H1 (cell line): Measurements from ENCODE around the gene HOGA1. TPM values are rescaled to one million over a fixed set of nuclear protein-coding genes. Genes with fewer than 3 reads are reported as not detected.

Experiments
- CTCF ChIA-PET: fragments of 300-600 bp; sonication (Branson Sonifier 250); formaldehyde crosslinking; loops from one replicate; lab custom pipeline; 2021; ENCODE audit not compliant: partially characterized antibody; lab: Charles Lee
- POLR2A ChIA-PET: fragments of 300-600 bp; sonication (Branson Sonifier 250); formaldehyde crosslinking; loops from one replicate; lab custom pipeline; 2021; ENCODE audit warnings: inconsistent platforms; ENCODE audit not compliant: partially characterized antibody; lab: Charles Lee
- DNase-seq, 2 experiments: peaks; one replicate each; pipeline versions ENCODE4 v3.0.0 to v3.0.0-alpha.2; 2010 to 2022; ENCODE audit warnings: low spot score in 2 of 2, low read depth in 1 of 2, mixed read lengths in 1 of 2
- FAIRE-seq: peaks from 2 replicates; lab custom pipeline; 2011; peaks lifted over from hg19 to GRCh38; lab: Jason Lieb, UNC
- H2AFZ ChIP-seq: 2 replicates; pipeline ENCODE4 v1.8.1; 2012; ENCODE audit warnings: low read length, inconsistent platforms
- H2AK5ac ChIP-seq: 2 replicates; pipeline ENCODE4 v1.6.1; 2013; ENCODE audit warnings: low read depth, low read length
- H2BK120ac ChIP-seq: replicated peaks from 2 replicates; pipeline ENCODE3; 2013; ENCODE audit warnings: low read depth, low read length, inconsistent platforms
- H2BK12ac ChIP-seq: 2 replicates; pipeline ENCODE4 v1.6.1; 2013; ENCODE audit warnings: low read depth, low read length
- H2BK15ac ChIP-seq: 2 replicates; pipeline ENCODE4 v1.6.1; 2013; ENCODE audit warnings: low read length
- H2BK20ac ChIP-seq: 2 replicates; pipeline ENCODE4 v1.6.1; 2013; ENCODE audit warnings: low read length
- H2BK5ac ChIP-seq: 2 replicates; pipeline ENCODE4 v1.6.1; 2013; ENCODE audit warnings: low read depth, low read length
- H3K14ac ChIP-seq: 2 replicates; pipeline ENCODE4 v1.6.1; 2013; ENCODE audit warnings: inconsistent platforms; ENCODE audit not compliant: insufficient read length
- H3K18ac ChIP-seq: 2 replicates; pipeline ENCODE4 v1.6.1; 2013; ENCODE audit warnings: low read length; ENCODE audit errors: extremely low read depth
- H3K23ac ChIP-seq: 2 replicates; pipeline ENCODE4 v1.6.1; 2013; ENCODE audit warnings: inconsistent platforms; ENCODE audit not compliant: insufficient read length
- H3K23me2 ChIP-seq: 2 replicates; pipeline ENCODE4 v1.6.1; 2013; ENCODE audit warnings: low read depth, low read length
- H3K27ac ChIP-seq: 2 replicates; pipeline ENCODE4 v1.6.1; 2011; ENCODE audit warnings: low read depth, low read length, inconsistent platforms
- H3K27me3 ChIP-seq, 4 experiments: replicated peaks in 1 of 4; 1 replicate in 1 of 4; 2 replicates in 3 of 4; pipeline versions ENCODE4 v1.6.1 to v1.8.1; 2011 to 2013; ENCODE audit warnings: low read length in 3 of 4, mild to moderate bottlenecking in 3 of 4, inconsistent platforms in 2 of 4, mixed read lengths in 2 of 4, moderate library complexity in 1 of 4; ENCODE audit not compliant: control insufficient read depth in 3 of 4, insufficient read depth in 3 of 4; ENCODE audit errors: extremely low read depth in 1 of 4
- H3K36me3 ChIP-seq, 4 experiments: 2 replicates each; pipeline versions ENCODE4 v1.6.1 to v1.8.1; 2011 to 2013; ENCODE audit warnings: mild to moderate bottlenecking in 4 of 4, low read length in 3 of 4, moderate library complexity in 2 of 4, control low read depth in 1 of 4, inconsistent platforms in 1 of 4; ENCODE audit not compliant: insufficient read depth in 4 of 4, control insufficient read depth in 2 of 4
- H3K4ac ChIP-seq: replicated peaks from 2 replicates; pipeline ENCODE3; 2013; ENCODE audit warnings: low read length, low read depth, mixed read lengths, inconsistent platforms; ENCODE audit not compliant: insufficient read length
- H3K4me1 ChIP-seq, 4 experiments: replicated peaks in 1 of 4; 1 replicate in 1 of 4; 2 replicates in 3 of 4; pipeline versions ENCODE4 v1.6.1 to v1.8.1; 2011 to 2013; ENCODE audit warnings: low read length in 3 of 4, inconsistent platforms in 2 of 4, mixed read lengths in 1 of 4; ENCODE audit not compliant: insufficient read depth in 4 of 4, control insufficient read depth in 3 of 4
- H3K4me2 ChIP-seq, 2 experiments: 2 replicates each; pipeline versions ENCODE4 v1.6.1 to v1.8.1; 2011 to 2013; ENCODE audit warnings: low read depth in 2 of 2, low read length in 2 of 2, control low read depth in 1 of 2, inconsistent platforms in 1 of 2, mild to moderate bottlenecking in 1 of 2; ENCODE audit not compliant: insufficient read depth in 1 of 2
- H3K4me3 ChIP-seq, 4 experiments: fragments of 200-600, 300-600 bp in 1 of 4; sonication (generic), shearing (Covaris generic), sonication (Bioruptor Twin) in 1 of 4; 2 replicates each; pipeline versions ENCODE4 v1.5.1 to v1.8.1; 2011 to 2016; ENCODE audit warnings: low read length in 4 of 4, low read depth in 3 of 4, control low read depth in 2 of 4, inconsistent platforms in 2 of 4, mild to moderate bottlenecking in 2 of 4, mixed read lengths in 1 of 4, moderate library complexity in 1 of 4; ENCODE audit not compliant: insufficient read depth in 2 of 4; ENCODE audit errors: extremely low read depth in 1 of 4
- H3K56ac ChIP-seq: replicated peaks from 2 replicates; pipeline ENCODE3; 2013; ENCODE audit warnings: low read depth, mild to moderate bottlenecking, mixed read lengths, low read length, inconsistent platforms; ENCODE audit not compliant: insufficient read length
- H3K79me1 ChIP-seq: 2 replicates; pipeline ENCODE4 v1.6.1; 2013; ENCODE audit warnings: low read depth, low read length, control low read depth
- H3K79me2 ChIP-seq, 2 experiments: 2 replicates each; pipeline versions ENCODE4 v1.6.1 to v1.8.1; 2012 to 2013; ENCODE audit warnings: low read length in 2 of 2, mild to moderate bottlenecking in 2 of 2, inconsistent platforms in 1 of 2; ENCODE audit not compliant: insufficient read depth in 2 of 2, control insufficient read depth in 1 of 2
- H3K9ac ChIP-seq, 4 experiments: replicated peaks in 1 of 4; 1 replicate in 1 of 4; 2 replicates in 3 of 4; pipeline versions ENCODE4 v1.6.1 to v1.8.1; 2011 to 2013; ENCODE audit warnings: low read depth in 3 of 4, low read length in 3 of 4, control low read depth in 2 of 4, mild to moderate bottlenecking in 2 of 4, moderate library complexity in 2 of 4, inconsistent platforms in 1 of 4; ENCODE audit errors: extremely low read depth in 1 of 4
- H3K9me3 ChIP-seq, 2 experiments: 2 replicates each; pipeline versions ENCODE4 v1.6.1 to v1.8.1; 2012 to 2013; ENCODE audit warnings: mild to moderate bottlenecking in 2 of 2, moderate library complexity in 2 of 2, control low read depth in 1 of 2, inconsistent platforms in 1 of 2, low read depth in 1 of 2, low read length in 1 of 2, mixed read lengths in 1 of 2; ENCODE audit not compliant: insufficient read depth in 2 of 2
- H4K20me1 ChIP-seq, 2 experiments: replicated peaks in 1 of 2; 2 replicates each; pipeline versions ENCODE3 to v1.8.1; 2011 to 2013; ENCODE audit warnings: inconsistent platforms in 2 of 2, low read length in 2 of 2, mild to moderate bottlenecking in 1 of 2; ENCODE audit not compliant: insufficient read depth in 2 of 2, control insufficient read depth in 1 of 2
- H4K5ac ChIP-seq: 2 replicates; pipeline ENCODE4 v1.6.1; 2013; ENCODE audit warnings: low read length, low read depth, mixed read lengths, inconsistent platforms; ENCODE audit not compliant: insufficient read length
- H4K8ac ChIP-seq: 2 replicates; pipeline ENCODE4 v1.8.0; 2013; ENCODE audit warnings: mild to moderate bottlenecking, moderate library complexity, low read length, inconsistent platforms; ENCODE audit not compliant: insufficient read depth; ENCODE audit errors: extremely low read depth
- H4K91ac ChIP-seq: replicated peaks from 2 replicates; pipeline ENCODE3; 2013; ENCODE audit warnings: low read length, mixed read lengths, inconsistent platforms; ENCODE audit not compliant: insufficient read length
- CHD1 ChIP-seq: IDR thresholded peaks from 2 replicates; pipeline ENCODE4 v1.6.1; 2012; ENCODE audit warnings: low read depth, low read length, improper control_type of control experiment
- HDAC6 ChIP-seq: IDR thresholded peaks from one replicate; pipeline ENCODE4 v1.7.1; 2012; ENCODE audit warnings: low read depth, mild to moderate bottlenecking, inconsistent platforms, low read length, moderate library complexity
- KDM1A ChIP-seq: fragments of 200-600, 300-600 bp; sonication (generic); IDR thresholded peaks from 2 replicates; pipeline ENCODE4 v1.7.1; 2016; ENCODE audit warnings: mild to moderate bottlenecking, low read length, borderline replicate concordance
- NANOG ChIP-seq: IDR thresholded peaks from 2 replicates; pipeline ENCODE4 v1.6.1; 2011; ENCODE audit warnings: low read length, low read depth, mild to moderate bottlenecking, inconsistent platforms; ENCODE audit not compliant: insufficient read depth, poor library complexity, severe bottlenecking
- RAD21 ChIP-seq, 2 experiments: IDR thresholded peaks in 1 of 2; conservative IDR thresholded peaks in 1 of 2; 2 replicates each; pipeline ENCODE4 v1.6.1; 2011; ENCODE audit warnings: low read depth in 2 of 2, low read length in 2 of 2, improper control_type of control experiment in 1 of 2, inconsistent platforms in 1 of 2, mild to moderate bottlenecking in 1 of 2, moderate library complexity in 1 of 2
- SAP30 ChIP-seq: fragments of 300-600 bp; sonication (generic); IDR thresholded peaks from 2 replicates; pipeline ENCODE4 v1.7.1; 2012; ENCODE audit warnings: low read length, moderate library complexity, mild to moderate bottlenecking, inconsistent platforms; ENCODE audit not compliant: insufficient read depth, insufficient replicate concordance
- SIRT6 ChIP-seq: IDR thresholded peaks from one replicate; pipeline ENCODE4 v1.7.1; 2012; ENCODE audit warnings: low read length, inconsistent platforms
- SUZ12 ChIP-seq: fragments of 200-600 bp; sonication (generic); IDR thresholded peaks from 2 replicates; pipeline ENCODE4 v1.6.1; 2012; ENCODE audit warnings: mild to moderate bottlenecking, inconsistent platforms, low read length, moderate library complexity, mixed read lengths
- WGBS, 2 experiments: shearing (Covaris generic) in 1 of 2; methylation state at CpG; one replicate each; pipeline versions ENCODE4 v1.1.6 to v1.1.7; 2013 to 2015; ENCODE audit warnings: low lambda C conversion rate in 2 of 2, mixed read lengths in 2 of 2, inconsistent platforms in 1 of 2, low coverage in 1 of 2, missing lambda C conversion rate in 1 of 2; ENCODE audit not compliant: insufficient replicate concordance in 2 of 2, insufficient coverage in 1 of 2, insufficient read length in 1 of 2; ENCODE audit errors: extremely low coverage in 1 of 2, missing lambda C conversion rate in 1 of 2; 5-methylcytosine and 5-hydroxymethylcytosine counted together
- polyA plus RNA-seq, 7 experiments: library from polyadenylated mRNA; depleted of rRNA in 3 of 7; stranded (reverse) in 5 of 7; unstranded in 2 of 7; fragments of >200 nt in 5 of 7; fragments of 200-250 nt in 2 of 7; gene quantifications; 1 replicate in 5 of 7; 2 replicates in 1 of 7; 4 replicates in 1 of 7; pipeline versions ENCODE4 v1.2.1 to v1.2.3, GENCODE V29; 2011 to 2013; ENCODE audit warnings: missing spikeins in 2 of 7, mixed read lengths in 2 of 7
- total RNA-seq: library from RNA; stranded (reverse); fragmentation: NEBNext Ultra II Directional; extraction: Animal tissue kit (Norgen Biotek cat#: 25700); gene quantifications from 2 replicates; pipeline ENCODE4 v1.2.1, GENCODE V29; 2021

HOGA1 gene
- total and polyA plus RNA-seq, 2 of the 8 experiments (the other 6 are each of a cell fraction or from before 2014, with no cell fraction given): 0.28 to 1.00 TPM

DNA sequence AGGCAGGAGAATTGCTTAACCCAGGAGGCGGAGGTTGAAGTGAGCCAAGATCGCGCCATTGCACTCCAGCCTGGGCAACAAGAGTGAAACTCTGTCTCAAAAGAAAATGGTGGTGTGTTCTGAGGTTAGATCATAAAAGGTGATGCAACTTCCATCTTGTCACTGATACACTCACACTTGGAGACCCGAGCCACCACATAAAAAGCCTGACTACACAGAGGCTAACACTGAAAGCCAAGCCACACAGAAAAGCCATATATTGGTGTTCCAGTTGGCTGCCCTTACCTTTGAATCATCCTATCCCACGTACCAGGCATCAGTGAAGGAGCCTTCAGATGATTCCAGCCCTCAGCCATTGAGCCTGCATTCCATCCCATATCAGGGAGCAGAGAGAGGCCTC lies 45.1 kb downstream of the HOGA1 start:
- Histone ChIP-seq H3K23me2 (no peaks in the 10 kb centered on the region; the same call in 1 of the 2 replicates), H3K4me3 (no peak overlapping the region), H2BK120ac (no peak overlapping the region), H3K9me3 (no peaks in the 10 kb centered on the region), H4K20me1 (no peaks in the 10 kb centered on the region), H3K4ac (no peak overlapping the region), H2AFZ (no peak overlapping the region), H3K56ac (no peak overlapping the region), H3K27ac (no peak overlapping the region), H2BK12ac (no peak overlapping the region), H3K4me1 (peaks cover 0 to 4% (median 1%) of the 10 kb centered on the region in 4 experiments; a peak in 2 of 7 replicates), H3K36me3 (no peaks in the 10 kb centered on the region), H4K91ac (no peak overlapping the region), H2AK5ac (no peak overlapping the region), H3K23ac (no peak overlapping the region), H3K18ac (no peak overlapping the region), H3K27me3 (no peaks in the 10 kb centered on the region), H3K14ac (no peak overlapping the region), H4K5ac (no peak overlapping the region), H3K4me2 (no peak overlapping the region), H2BK5ac (no peak overlapping the region), H2BK15ac (no peak overlapping the region), H2BK20ac (no peak overlapping the region), H3K9ac (no peak overlapping the region), H3K79me2 (peaks cover 0 to 11% of the 10 kb centered on the region in 2 experiments; a peak in 2 of 4 replicates), H4K8ac (no peak overlapping the region), H3K79me1 (no peaks in the 10 kb centered on the region)
- 94% methylated on average over 5 of the region's 5 CpGs; no CpG with 5 or more reads in 1 of the 2 experiments for WGBS, 2 experiments
- POLR2A ChIA-PET: no interaction called here
- CTCF ChIA-PET: interaction anchor here (1.0 kb wide), 1 partner anchor 54 kb away, joined by 3 read pairs; no protein-coding TSS in a partner anchor
- FAIRE-seq: no peak
- no peak for DNase-seq
- TF ChIP-seq KDM1A (no peak), RAD21 (IDR thresholded peaks at IDR 0.05 in 1 of 2, conservative IDR thresholded peaks at IDR 0.05 in 1 of 2; ENCODE audit: low read depth in 2 of 2, low read length in 2 of 2) (no peak), SIRT6 (no peak), NANOG (no peak), CHD1 (no peak), SUZ12 (no peak), SAP30 (no peak), HDAC6 (no peak)
